ENCODE data around the gene STX2.

Gene STX2

DNA sequence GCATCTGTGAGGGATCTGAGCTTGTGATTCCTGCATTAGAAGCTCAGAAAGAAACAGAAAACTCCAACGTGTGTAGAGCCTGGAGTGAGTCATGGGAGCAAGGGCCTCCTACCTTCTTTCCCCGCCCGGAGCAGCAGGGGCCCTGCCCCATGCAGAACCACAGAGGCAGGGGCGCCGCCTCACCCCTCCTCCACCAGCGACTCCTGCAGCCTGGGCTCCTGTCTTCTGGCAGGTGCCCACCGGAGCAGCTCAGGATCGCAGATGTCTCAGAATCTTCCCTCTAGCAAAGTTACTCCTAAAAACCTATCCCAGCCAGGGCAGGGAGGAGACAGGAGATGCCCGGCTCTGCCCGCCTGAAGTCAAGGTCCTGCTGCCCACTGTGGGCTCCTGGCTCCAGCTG lies 58.7 kb downstream of the STX2 start:
- TF ChIP-seq SP1 (IDR thresholded peaks at IDR 0.05), result no peak
- TF ChIP-seq, protein P1, sequence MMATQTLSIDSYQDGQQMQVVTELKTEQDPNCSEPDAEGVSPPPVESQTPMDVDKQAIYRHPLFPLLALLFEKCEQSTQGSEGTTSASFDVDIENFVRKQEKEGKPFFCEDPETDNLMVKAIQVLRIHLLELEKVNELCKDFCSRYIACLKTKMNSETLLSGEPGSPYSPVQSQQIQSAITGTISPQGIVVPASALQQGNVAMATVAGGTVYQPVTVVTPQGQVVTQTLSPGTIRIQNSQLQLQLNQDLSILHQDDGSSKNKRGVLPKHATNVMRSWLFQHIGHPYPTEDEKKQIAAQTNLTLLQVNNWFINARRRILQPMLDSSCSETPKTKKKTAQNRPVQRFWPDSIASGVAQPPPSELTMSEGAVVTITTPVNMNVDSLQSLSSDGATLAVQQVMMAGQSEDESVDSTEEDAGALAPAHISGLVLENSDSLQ (IDR thresholded peaks at IDR 0.05), result no peak
- TF ChIP-seq ELF4 (IDR thresholded peaks at IDR 0.05), result no peak
- TF ChIP-seq FOXM1 (IDR thresholded peaks at IDR 0.05; ENCODE audit: borderline replicate concordance), result no peak
- TF ChIP-seq FOXK2 (IDR thresholded peaks at IDR 0.05), result no peak
- POLR2A ChIA-PET, result no interaction called here
- no peak for DNase-seq (ENCODE audit: extremely low spot score)
- CTCF ChIA-PET, result no interaction called here

DNA sequence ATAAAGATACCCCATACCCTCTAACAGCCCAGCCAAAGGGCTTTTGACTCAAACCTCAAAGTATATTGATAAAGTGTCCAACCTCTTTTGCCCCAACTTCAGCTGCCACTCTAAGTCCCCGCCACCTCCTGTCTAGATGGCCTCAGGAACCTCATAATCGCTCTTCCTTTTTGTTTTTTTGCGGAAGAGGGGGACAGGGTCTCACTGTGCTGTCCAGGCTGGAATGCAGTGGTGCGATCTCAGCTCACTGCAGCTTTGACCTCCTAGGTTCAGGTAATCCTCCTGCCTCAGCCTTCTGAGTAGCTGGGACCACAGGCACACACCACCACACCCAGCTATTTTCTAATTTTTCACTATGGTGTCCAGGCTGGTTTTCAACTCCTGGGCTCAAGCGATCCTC lies 60.3 kb downstream of the STX2 start:
- no peak for DNase-seq (ENCODE audit: extremely low spot score)
- POLR2A ChIA-PET, result no interaction called here

GRCh38 chr12:130776857-130777339 lies 62.2 kb downstream of the STX2 start:
- no peak for DNase-seq (ENCODE audit: extremely low spot score)
- no peak for TF ChIP-seq SUZ12 (IDR thresholded peaks at IDR 0.05)
- no peak for TF ChIP-seq HDGF (IDR thresholded peaks at IDR 0.05; ENCODE audit: borderline replicate concordance)
- TF ChIP-seq ARNT (IDR thresholded peaks at IDR 0.05), result no peak
- no peak for TF ChIP-seq ELF4 (IDR thresholded peaks at IDR 0.05)
- no peak for TF ChIP-seq FOXA1 (IDR thresholded peaks at IDR 0.05)
- no peak for TF ChIP-seq SP1 (IDR thresholded peaks at IDR 0.05)
- TF ChIP-seq L3MBTL2 (conservative IDR thresholded peaks at IDR 0.05), result no peak
- no peak for TF ChIP-seq TARDBP (IDR thresholded peaks at IDR 0.05)
- no peak for TF ChIP-seq CTBP1 (IDR thresholded peaks at IDR 0.05; ENCODE audit: borderline replicate concordance)
- TF ChIP-seq FOXK2 (IDR thresholded peaks at IDR 0.05), result no peak
- TF ChIP-seq NFRKB (IDR thresholded peaks at IDR 0.05), result no peak
- no peak for TF ChIP-seq LEF1 (IDR thresholded peaks at IDR 0.05; ENCODE audit: borderline replicate concordance)
- ChIA-PET CTCF (no interaction called here), POLR2A (no interaction called here)

More for the DNA sequence above, 60.3 kb downstream of the STX2 start:
- CTCF ChIA-PET, result no interaction called here
- TF ChIP-seq FOXA1 (IDR thresholded peaks at IDR 0.05) (no peak), SP1 (IDR thresholded peaks at IDR 0.05) (no peak), HDGF (IDR thresholded peaks at IDR 0.05; ENCODE audit: borderline replicate concordance) (no peak), NFRKB (IDR thresholded peaks at IDR 0.05) (no peak), SUZ12 (IDR thresholded peaks at IDR 0.05) (no peak), ELF4 (IDR thresholded peaks at IDR 0.05) (no peak), FOXK2 (IDR thresholded peaks at IDR 0.05) (no peak), FOXM1 (IDR thresholded peaks at IDR 0.05; ENCODE audit: borderline replicate concordance) (no peak), LEF1 (IDR thresholded peaks at IDR 0.05; ENCODE audit: borderline replicate concordance) (no peak)

- POLR2A ChIA-PET, result no interaction called here
- CTCF ChIA-PET, result no interaction called here
- no peak for DNase-seq (ENCODE audit: extremely low spot score)
- TF ChIP-seq ZNF384 (IDR thresholded peaks at IDR 0.05), result no peak
Measured at GRCh38 chr12:130775953-130776856, 62.8 kb downstream of the STX2 start.

DNA sequence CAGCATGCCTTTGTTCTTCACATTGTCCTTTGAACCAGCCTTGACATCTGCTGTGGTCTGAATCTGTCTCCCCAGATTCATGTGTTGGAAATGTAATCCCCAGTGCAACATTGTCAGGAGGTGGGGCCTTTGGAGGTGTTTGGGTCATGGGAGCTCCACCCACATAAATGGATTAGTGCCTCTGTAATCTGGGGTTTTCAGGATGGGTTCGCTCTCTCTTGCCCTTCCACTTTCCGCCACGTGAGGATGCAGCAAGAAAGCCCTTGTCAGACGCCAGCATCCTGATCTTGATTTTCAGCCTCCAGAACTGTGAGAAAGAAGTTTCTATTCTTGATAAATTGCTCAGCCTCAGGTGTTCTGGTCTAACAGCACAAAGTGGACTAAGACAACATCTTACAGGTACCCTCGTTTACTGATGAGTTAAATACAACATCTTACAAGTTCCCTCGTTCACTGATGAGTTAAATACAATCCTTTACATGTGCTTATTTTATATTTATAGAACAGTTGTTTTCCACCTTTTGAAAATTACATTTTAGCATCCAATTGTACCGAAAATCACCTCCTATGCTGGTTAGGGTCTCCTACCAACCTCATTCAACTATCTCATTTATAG lies 68.5 kb downstream of the STX2 start:
- CTCF ChIA-PET, result no interaction called here
- POLR2A ChIA-PET, result no interaction called here
- TF ChIP-seq FOXK2 (IDR thresholded peaks at IDR 0.05), result no peak
- TF ChIP-seq HDGF (IDR thresholded peaks at IDR 0.05; ENCODE audit: borderline replicate concordance), result no peak
- TF ChIP-seq TARDBP (IDR thresholded peaks at IDR 0.05), result no peak
- TF ChIP-seq LEF1 (IDR thresholded peaks at IDR 0.05; ENCODE audit: borderline replicate concordance), result no peak
- no peak for TF ChIP-seq L3MBTL2 (conservative IDR thresholded peaks at IDR 0.05)
- TF ChIP-seq NFRKB (IDR thresholded peaks at IDR 0.05), result no peak
- TF ChIP-seq, protein P1 (IDR thresholded peaks at IDR 0.05), result no peak
- TF ChIP-seq FOXM1 (IDR thresholded peaks at IDR 0.05; ENCODE audit: borderline replicate concordance), result no peak
- no peak for TF ChIP-seq ELF4 (IDR thresholded peaks at IDR 0.05)
- TF ChIP-seq CTBP1 (IDR thresholded peaks at IDR 0.05; ENCODE audit: borderline replicate concordance), result no peak
- TF ChIP-seq SUZ12 (IDR thresholded peaks at IDR 0.05), result no peak
- no peak for TF ChIP-seq FOXA1 (IDR thresholded peaks at IDR 0.05)
- no peak for DNase-seq (ENCODE audit: extremely low spot score)

GRCh38 chr12:130768120-130768519 lies 70.9 kb downstream of the STX2 start:
- no peak for TF ChIP-seq NFRKB (IDR thresholded peaks at IDR 0.05)
- no peak for TF ChIP-seq ARNT (IDR thresholded peaks at IDR 0.05)
- ChIA-PET POLR2A (no interaction called here), CTCF (no interaction called here)
- no peak for DNase-seq (ENCODE audit: extremely low spot score)

DNA sequence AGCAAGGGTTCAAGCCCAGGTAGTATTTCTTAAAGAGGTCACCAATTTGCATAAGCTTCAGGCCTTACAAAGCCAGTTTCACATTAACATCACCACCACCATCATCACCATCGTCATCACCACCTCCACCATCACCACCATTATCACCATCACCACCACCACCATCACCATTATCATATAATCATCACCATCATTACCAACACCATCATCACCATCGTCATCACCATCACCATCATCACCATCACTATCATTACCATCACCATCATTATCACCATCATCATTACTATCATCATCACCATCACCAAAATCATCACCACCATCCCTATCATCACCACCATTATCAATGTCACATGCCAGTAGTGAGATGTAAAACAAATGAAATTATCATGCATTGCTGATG lies 72.6 kb downstream of the STX2 start:
- ChIA-PET POLR2A (no interaction called here), CTCF (no interaction called here)
- TF ChIP-seq L3MBTL2 (conservative IDR thresholded peaks at IDR 0.05), result no peak
- TF ChIP-seq SUZ12 (IDR thresholded peaks at IDR 0.05), result no peak
- TF ChIP-seq, protein P1 (IDR thresholded peaks at IDR 0.05), result no peak
- no peak for TF ChIP-seq SP1 (IDR thresholded peaks at IDR 0.05)
- no peak for TF ChIP-seq FOXK2 (IDR thresholded peaks at IDR 0.05)
- TF ChIP-seq FOXM1 (IDR thresholded peaks at IDR 0.05; ENCODE audit: borderline replicate concordance), result no peak
- no peak for TF ChIP-seq FOXA1 (IDR thresholded peaks at IDR 0.05)
- no peak for TF ChIP-seq NFRKB (IDR thresholded peaks at IDR 0.05)
- no peak for TF ChIP-seq ARNT (IDR thresholded peaks at IDR 0.05)
- TF ChIP-seq HDGF (IDR thresholded peaks at IDR 0.05; ENCODE audit: borderline replicate concordance), result no peak
- no peak for TF ChIP-seq LEF1 (IDR thresholded peaks at IDR 0.05; ENCODE audit: borderline replicate concordance)
- TF ChIP-seq ELF4 (IDR thresholded peaks at IDR 0.05), result no peak
- TF ChIP-seq CTBP1 (IDR thresholded peaks at IDR 0.05; ENCODE audit: borderline replicate concordance), result no peak
- DNase-seq (ENCODE audit: extremely low spot score), result no peak
